ENCODE measurements around the gene MAFB.

The MAFB gene

DNA sequence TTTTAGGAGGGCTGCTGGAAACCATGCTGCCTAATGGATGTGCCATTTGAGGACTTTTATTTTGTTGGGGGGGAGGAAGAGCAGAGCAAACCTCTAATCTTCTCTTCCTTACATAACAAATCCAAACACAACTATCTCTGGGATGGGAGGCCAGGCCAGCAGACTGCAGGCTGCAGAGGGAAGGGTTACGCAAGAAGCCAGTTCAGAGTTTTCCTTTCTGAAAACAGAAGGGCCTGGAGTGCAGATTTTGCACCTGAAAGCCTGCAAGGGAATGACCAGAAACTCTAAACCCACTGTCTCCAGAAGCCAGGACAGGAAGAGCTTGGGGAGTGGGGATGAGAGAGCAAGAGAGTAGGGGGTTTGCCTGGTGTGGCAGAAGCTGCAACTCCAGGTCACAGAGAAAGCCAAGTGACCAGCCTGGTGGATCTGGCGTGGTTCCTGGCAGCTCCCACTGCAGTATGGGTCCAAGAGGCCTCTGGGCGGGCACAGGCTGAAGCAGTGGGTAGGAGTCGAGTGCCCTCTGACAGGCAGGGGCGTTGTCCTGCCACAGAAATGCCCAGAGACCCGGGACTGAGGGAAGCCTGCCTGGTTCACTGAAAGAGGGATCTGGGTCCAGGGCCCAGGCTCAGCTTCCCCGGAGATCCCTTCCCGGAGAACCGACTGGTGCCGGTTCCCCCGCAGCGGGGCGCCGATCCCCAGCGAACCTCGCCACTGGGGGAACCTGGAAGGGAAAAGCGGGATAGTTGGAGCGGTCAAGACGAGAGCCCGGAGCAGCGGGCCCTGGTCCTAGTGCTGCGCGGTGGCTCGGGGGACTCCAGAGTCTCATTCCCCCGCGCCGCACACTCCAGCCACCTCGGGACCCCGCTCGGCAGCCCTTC, 6.7 kb downstream of the MAFB start:
- H3K4me3 ChIP-seq (ENCODE audit: low read depth, low read length), result no peak overlapping the region

DNA sequence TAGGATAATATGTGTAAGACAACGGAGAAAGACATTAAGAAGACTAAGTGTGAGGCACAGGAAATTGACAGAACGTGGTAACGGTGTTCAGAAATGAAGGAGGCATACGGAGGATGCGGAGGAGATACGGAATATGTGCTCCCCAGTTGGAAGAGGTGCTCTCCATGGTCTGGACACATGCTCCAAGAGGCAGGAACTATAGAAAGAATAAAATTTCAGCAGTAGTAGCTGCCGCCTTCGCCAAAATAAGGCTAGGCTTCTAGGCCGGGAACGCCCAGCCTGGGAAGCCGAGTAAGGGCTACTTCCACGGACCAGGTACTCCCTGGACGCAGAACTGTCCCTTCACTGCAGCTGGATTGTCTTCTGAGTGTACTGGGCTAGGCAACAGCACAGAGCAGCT, 7.4 kb downstream of the MAFB start:
- no peak overlapping the region for H3K4me3 ChIP-seq (ENCODE audit: low read depth, low read length)

GRCh38 chr20:40681165-40681564, 7.9 kb downstream of the MAFB start:
- no peak overlapping the region for H3K4me3 ChIP-seq (ENCODE audit: low read depth, low read length)

GRCh38 chr20:40680161-40680959, 8.7 kb downstream of the MAFB start:
- H3K4me3 ChIP-seq (ENCODE audit: low read depth, low read length), result no peak overlapping the region

DNA sequence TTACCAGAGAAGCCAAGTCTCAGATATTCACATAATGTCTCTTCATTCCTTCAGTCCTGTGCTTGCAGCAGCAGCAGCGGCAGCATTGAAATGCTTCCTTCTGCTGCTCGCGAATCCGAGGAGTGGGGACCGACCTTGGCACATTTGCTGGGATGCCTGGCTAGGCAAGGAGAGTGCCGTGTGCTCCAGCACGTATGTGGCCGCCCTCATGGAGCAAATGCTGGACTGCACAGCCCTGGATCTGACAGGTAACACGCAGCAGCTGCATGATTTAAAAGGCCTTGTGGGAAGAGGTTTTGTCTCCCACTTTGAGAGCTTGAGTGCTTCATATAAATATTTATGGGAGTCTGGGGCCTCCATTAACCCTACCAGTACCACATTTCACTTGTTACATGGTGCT, 9.9 kb downstream of the MAFB start:
- no peak overlapping the region for H3K4me3 ChIP-seq (ENCODE audit: low read depth, low read length)

DNA sequence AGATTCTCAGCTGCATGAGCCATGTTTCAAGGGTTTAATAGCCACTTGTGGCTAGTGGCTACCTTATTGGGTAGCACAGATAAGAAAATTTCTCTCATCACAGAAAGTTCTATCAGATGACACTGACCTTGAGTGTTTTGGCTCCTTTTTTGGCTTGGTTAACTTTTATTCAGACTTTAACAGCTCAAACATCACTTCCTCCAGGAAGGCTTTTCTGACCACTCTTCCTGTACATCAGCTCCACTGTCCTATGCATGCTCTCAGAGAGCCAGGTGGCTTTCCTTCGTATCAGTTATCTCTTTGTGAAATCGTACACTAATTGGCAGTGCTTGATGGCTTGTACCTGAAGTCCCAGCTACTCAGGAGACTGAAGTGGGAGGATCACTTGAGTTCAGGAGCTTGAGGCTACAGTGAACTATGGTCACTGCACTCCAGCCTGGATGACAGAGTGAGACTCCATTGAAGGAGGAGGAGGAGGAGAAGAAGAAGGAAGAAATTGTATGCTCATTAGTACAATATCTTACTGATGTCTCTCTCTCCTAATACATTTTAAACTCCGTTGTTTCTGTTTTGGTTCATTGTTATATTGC, 10.7 kb downstream of the MAFB start:
- no peak overlapping the region for H3K4me3 ChIP-seq (ENCODE audit: low read depth, low read length)

GRCh38 chr20:40677343-40677924, 11.6 kb downstream of the MAFB start:
- H3K4me3 ChIP-seq (ENCODE audit: low read depth, low read length), result no peak overlapping the region

GRCh38 chr20:40676491-40677269, 12.4 kb downstream of the MAFB start:
- no peak overlapping the region for H3K4me3 ChIP-seq (ENCODE audit: low read depth, low read length)

- H3K4me3 ChIP-seq (ENCODE audit: low read depth, low read length), result no peak overlapping the region
Measured at GRCh38 chr20:40675599-40676221, 13.3 kb downstream of the MAFB start.

DNA sequence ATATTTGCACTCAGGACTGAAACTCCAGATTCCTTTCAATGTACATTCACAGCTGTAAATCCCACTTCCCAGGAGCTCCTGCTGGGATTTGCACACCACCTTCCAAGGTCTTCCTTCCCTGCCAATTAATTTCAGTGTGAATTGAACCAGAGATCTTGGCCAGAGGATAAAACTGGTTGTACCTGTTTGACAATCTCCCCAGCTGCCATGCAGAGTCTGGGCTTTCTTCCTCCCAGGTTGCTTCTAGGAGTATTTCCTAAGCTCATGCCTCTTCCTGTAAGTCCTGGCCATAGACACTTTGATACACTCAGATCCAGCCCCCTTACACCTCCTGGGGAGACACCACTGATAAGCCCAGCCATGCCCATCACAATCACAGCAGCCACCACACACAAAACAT, 15.6 kb downstream of the MAFB start:
- H3K4me3 ChIP-seq (ENCODE audit: low read depth, low read length), result no peak overlapping the region

DNA sequence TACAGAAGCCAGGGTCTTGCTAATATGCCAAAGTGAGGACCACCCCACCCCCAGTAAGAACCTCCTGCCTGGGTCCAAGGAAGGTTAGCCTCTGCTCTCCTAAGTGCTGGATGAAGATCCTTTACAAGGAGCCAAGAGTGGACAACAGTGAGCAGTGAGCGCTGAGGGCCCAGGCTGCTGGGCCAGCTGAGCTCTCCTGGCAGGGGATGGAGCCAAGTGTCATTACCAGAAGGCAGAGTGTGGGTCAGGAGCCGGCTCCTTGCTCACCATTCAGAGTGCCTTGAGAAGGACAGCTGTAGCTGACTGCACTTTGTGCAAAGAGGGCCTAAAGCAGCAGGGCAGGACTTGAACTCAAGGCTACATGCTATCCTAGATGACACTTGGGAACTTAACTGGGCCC, 16.9 kb downstream of the MAFB start:
- no peak overlapping the region for H3K4me3 ChIP-seq (ENCODE audit: low read depth, low read length)

- no peak overlapping the region for H3K4me3 ChIP-seq (ENCODE audit: low read depth, low read length)
Measured at GRCh38 chr20:40670253-40670652, 18.8 kb downstream of the MAFB start.

GRCh38 chr20:40669692-40670091, 19.3 kb downstream of the MAFB start:
- no peak overlapping the region for H3K4me3 ChIP-seq (ENCODE audit: low read depth, low read length)

DNA sequence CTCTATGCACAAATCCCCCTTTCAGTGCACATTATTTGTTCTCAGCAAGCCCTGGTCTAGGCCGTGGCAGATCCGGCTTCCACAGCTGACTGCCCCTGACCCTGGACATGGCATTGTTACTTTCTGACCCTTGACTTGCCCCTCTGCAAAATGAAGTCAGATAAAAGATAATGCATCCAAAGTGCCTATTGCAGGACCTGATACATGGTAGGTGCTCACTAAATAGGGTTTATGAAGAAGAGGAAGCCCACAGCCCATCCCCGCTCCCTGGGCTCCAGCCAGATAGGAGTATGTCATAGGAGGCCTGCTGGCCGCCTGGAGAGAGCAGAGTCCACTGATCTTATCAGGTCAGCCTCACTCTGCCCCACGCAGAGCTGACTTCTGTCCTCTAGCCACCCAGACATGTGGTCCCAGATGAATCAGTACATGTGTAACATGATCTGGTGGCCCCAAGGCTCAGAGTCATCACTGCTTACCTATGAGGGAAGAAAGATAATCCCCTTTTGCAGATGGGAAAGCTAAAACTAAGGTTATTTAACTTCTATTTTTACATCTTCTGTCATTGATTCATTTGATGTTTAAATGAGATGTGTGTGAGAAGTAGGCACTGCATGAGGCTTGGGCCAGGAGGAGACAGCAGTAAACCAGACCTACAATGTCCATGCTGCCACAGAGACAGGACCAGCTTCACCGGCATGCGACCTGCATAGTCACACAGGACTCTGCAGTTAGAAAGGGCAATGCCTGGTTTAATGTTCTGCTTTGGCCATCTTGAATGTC, 20.4 kb downstream of the MAFB start:
- H3K4me3 ChIP-seq (ENCODE audit: low read depth, low read length), result no peak overlapping the region

- no peak overlapping the region for H3K4me3 ChIP-seq (ENCODE audit: low read depth, low read length)
Measured at GRCh38 chr20:40667503-40667902, 21.5 kb downstream of the MAFB start.

DNA sequence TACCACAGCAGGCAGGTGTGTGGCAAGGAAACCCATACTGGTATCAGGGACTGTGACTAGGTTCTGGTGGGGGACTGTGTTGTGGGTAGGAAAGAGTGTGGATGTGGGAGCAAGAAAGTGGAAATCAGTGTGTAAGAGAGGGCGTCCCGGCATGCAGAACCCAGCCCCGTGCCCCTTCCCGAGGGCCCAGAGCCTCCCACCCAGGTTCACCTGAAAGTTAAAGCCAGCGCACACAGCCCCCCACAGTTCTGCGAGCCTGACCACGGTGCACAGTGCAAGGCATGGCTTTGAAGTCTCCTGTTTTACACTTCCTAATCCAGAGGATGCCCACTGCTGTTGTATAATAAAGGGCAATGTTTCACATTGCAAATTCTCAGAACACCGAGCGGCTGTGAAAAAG, 22.7 kb downstream of the MAFB start:
- H3K4me3 ChIP-seq (ENCODE audit: low read depth, low read length), result no peak overlapping the region

GRCh38 chr20:40664891-40665290, 24.1 kb downstream of the MAFB start:
- H3K4me3 ChIP-seq (ENCODE audit: low read depth, low read length), result no peak overlapping the region

GRCh38 chr20:40663991-40664880, 24.8 kb downstream of the MAFB start:
- H3K4me3 ChIP-seq (ENCODE audit: low read depth, low read length), result no peak overlapping the region
